Measurements from ENCODE around the gene LRRC74B.
"Not testable (repeated sequence)": the region's sequence is repeated elsewhere in the genome, so short reads cannot be mapped to it uniquely, and the experiment has no call there.

LRRC74B gene

GRCh38 chr22:21094911-21095772 is 49.4 kb downstream of the LRRC74B start:
- ChIA-PET POLR2A (no interaction called here), CTCF (no interaction called here)
- no peak for TF ChIP-seq CTCF (IDR thresholded peaks at IDR 0.05; ENCODE audit: control extremely low read depth, extremely low read depth, low read depth, missing control alignments)

GRCh38 chr22:21095773-21096107 is 50.0 kb downstream of the LRRC74B start:
- ChIA-PET POLR2A (no interaction called here), CTCF (no interaction called here)

More at GRCh38 chr22:21094911-21095772, 49.4 kb downstream of the LRRC74B start:
- no peak for DNase-seq (ENCODE audit: extremely low spot score)

GRCh38 chr22:21096878-21097277 is 51.1 kb downstream of the LRRC74B start:
- CTCF ChIA-PET; DNase-seq (ENCODE audit: extremely low spot score); POLR2A ChIA-PET: not testable (repeated sequence)

More at GRCh38 chr22:21095773-21096107, 50.0 kb downstream of the LRRC74B start:
- no peak for TF ChIP-seq CTCF (IDR thresholded peaks at IDR 0.05; ENCODE audit: control extremely low read depth, extremely low read depth, low read depth, missing control alignments)
- DNase-seq (ENCODE audit: extremely low spot score) = no peak

- POLR2A ChIA-PET = no interaction called here
- CTCF ChIA-PET = interaction anchor here (1.1 to 2.8 kb wide), 3 partner anchors 10 to 14 kb away, joined by 3 to 7 read pairs (median 3); no protein-coding TSS in a partner anchor
- TF ChIP-seq CTCF (IDR thresholded peaks at IDR 0.05; ENCODE audit: control extremely low read depth, extremely low read depth, low read depth, missing control alignments) = peak; percentile 12
- DNase-seq (ENCODE audit: extremely low spot score) = no peak
These were observed 52.4 kb downstream of the LRRC74B start for GRCh38 chr22:21098099-21098671.

- POLR2A ChIA-PET = no interaction called here
- CTCF ChIA-PET = interaction anchor here (1.5 to 2.8 kb wide), 2 partner anchors 8 to 10 kb away, joined by 3 to 7 read pairs; no protein-coding TSS in a partner anchor
- TF ChIP-seq CTCF (IDR thresholded peaks at IDR 0.05; ENCODE audit: control extremely low read depth, extremely low read depth, low read depth, missing control alignments) = no peak
- DNase-seq (ENCODE audit: extremely low spot score) = no peak
These were observed 53.8 kb downstream of the LRRC74B start for GRCh38 chr22:21099578-21099977.

GRCh38 chr22:21100149-21101032 is 54.6 kb downstream of the LRRC74B start:
- POLR2A ChIA-PET = no interaction called here
- TF ChIP-seq CTCF (IDR thresholded peaks at IDR 0.05; ENCODE audit: control extremely low read depth, extremely low read depth, low read depth, missing control alignments) = no peak
- no peak for DNase-seq (ENCODE audit: extremely low spot score)
- CTCF ChIA-PET = interaction anchor here (2.0 to 2.8 kb wide), 2 partner anchors 8 to 9 kb away, joined by 7 to 8 read pairs; no protein-coding TSS in a partner anchor

All from GM10248 (cell line).